Measurements from ENCODE around the gene AREL1. TPM values are rescaled to one million over a fixed set of nuclear protein-coding genes. Genes with fewer than 3 reads are reported as not detected.
A peak's percentile ranks its signal among the peaks of the same experiment; 100 is the strongest.

AREL1 gene
- total RNA-seq, 1 experiment from 2014 or later, result 98.4 TPM

DNA sequence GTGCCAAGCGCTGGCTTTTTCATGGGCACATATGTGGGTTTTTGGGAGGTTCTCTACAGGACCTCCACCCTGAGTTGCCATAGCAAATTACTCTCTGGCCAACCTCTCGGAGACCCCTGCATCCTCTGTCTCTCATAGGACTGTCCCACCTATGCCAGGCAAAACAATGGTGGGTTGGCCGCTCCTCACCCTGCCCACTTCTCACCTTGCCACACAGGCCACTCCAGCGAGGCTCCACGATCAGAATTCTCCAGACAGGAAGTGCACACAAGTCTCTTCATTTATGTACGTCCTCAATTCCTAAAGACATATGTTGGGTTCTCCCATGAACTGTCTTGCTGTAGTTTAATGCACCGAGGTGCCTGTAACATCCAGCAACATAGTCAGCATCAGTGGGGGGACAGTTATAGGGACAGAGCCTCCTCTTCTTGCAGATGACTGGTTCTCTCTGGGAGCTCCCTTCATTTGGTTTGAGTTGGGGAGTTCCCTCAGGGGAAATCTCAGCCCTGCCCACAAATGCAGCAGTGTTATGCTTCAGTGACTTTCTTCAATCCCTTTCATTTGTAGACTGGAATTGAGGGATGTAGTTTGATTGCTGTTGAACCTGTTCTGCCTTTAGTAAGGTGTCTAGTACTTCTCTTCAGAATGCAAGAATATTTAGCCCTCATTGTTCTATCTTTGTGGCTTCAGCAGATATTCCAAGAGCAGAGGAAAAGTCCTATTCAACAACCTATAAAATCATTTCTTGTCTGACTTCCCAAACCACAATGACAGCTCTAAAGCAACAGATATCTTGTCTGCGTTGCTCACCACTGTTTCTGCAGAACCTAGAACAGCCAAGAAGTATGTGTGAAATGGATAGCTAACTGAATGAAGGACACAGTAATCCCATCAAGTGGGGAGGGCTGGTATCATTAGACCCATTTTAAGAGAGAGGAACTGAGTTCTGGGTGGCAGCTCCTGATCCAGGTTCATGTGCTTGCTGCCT, 98.1 kb downstream of the AREL1 start:
- Histone ChIP-seq H3K4me2 (peak overlapping the region; percentile 76), H3K4me3 (peak overlapping the region; percentile 76), H3K36me3 (ENCODE audit: low read depth) (no peaks in the 10 kb centered on the region), H2AFZ (no peak overlapping the region), H3F3A (ENCODE audit: insufficient read depth, low read depth) (peaks cover 76% of the 10 kb centered on the region), H3K4me1 (replicated peaks; ENCODE audit: insufficient read depth) (peaks cover 78% of the 10 kb centered on the region), H4K20me1 (ENCODE audit: insufficient read depth) (no peaks in the 10 kb centered on the region), H3K79me2 (ENCODE audit: low read depth) (peaks cover 48% of the 10 kb centered on the region), H3K9me2 (ENCODE audit: insufficient read depth) (no peaks in the 10 kb centered on the region), H3K9me3 (ENCODE audit: insufficient read depth, low read depth) (no peaks in the 10 kb centered on the region), H3K27ac (peak overlapping the region; percentile 84), H3K27me3 (ENCODE audit: insufficient read depth, low read depth) (no peaks in the 10 kb centered on the region)
- TF ChIP-seq EZH2 (IDR thresholded peaks at IDR 0.05; ENCODE audit: low read depth) (no peak), CTCF (conservative IDR thresholded peaks at IDR 0.05) (no peak)
- POLR2A ChIA-PET (ENCODE audit: unreplicated experiment), result interaction anchor here (0.6 to 0.9 kb wide), 6 partner anchors 23 to 121 kb away, joined by 3 to 5 read pairs (median 4); partner anchors contain the start of genes ISCA2 and NPC2
- intact Hi-C loops (cut with micrococcal nuclease; ENCODE audit: unreplicated experiment), result loop anchor here (1.0 to 5.0 kb wide), 4 partner anchors 41 to 1047 kb away; partner anchors contain the start of genes AREL1, ERG28, FCF1 and TTLL5
- BruUV-seq (replicated peaks), result TSS peak; percentile 27
- CTCF ChIA-PET, result interaction anchor here (1.0 to 1.4 kb wide), 6 partner anchors 24 to 148 kb away, joined by 3 to 8 read pairs (median 4); partner anchors contain the start of gene YLPM1
- peak; percentile 83 to 94 for DNase-seq

GRCh38 chr14:74613211-74613914, 99.5 kb downstream of the AREL1 start:
- no peak for DNase-seq
- Histone ChIP-seq H3K4me2 (peak overlapping the region; percentile 76), H3K27ac (peak overlapping the region; percentile 84), H4K20me1 (ENCODE audit: insufficient read depth) (no peaks in the 10 kb centered on the region), H3K9me3 (ENCODE audit: insufficient read depth, low read depth) (no peaks in the 10 kb centered on the region), H3K27me3 (ENCODE audit: insufficient read depth, low read depth) (no peaks in the 10 kb centered on the region), H3K79me2 (ENCODE audit: low read depth) (peaks cover 48% of the 10 kb centered on the region), H3F3A (ENCODE audit: insufficient read depth, low read depth) (peaks cover 72% of the 10 kb centered on the region), H3K9me2 (ENCODE audit: insufficient read depth) (no peaks in the 10 kb centered on the region), H3K4me1 (replicated peaks; ENCODE audit: insufficient read depth) (peaks cover 72% of the 10 kb centered on the region), H2AFZ (no peak overlapping the region), H3K36me3 (ENCODE audit: low read depth) (no peaks in the 10 kb centered on the region), H3K4me3 (peak overlapping the region; percentile 76; the same call in 1 of the 2 replicates)
- ChIA-PET CTCF (interaction anchor here (0.6 to 5.5 kb wide), 8 partner anchors 9 to 1032 kb away, joined by 3 to 82 read pairs (median 4); no protein-coding TSS in a partner anchor), POLR2A (ENCODE audit: unreplicated experiment) (interaction anchor here (0.5 to 0.7 kb wide), 5 partner anchors 36 to 456 kb away, joined by 3 to 7 read pairs (median 5); partner anchors contain the start of gene ZC2HC1C)
- TF ChIP-seq EZH2 (IDR thresholded peaks at IDR 0.05; ENCODE audit: low read depth) (no peak), CTCF (conservative IDR thresholded peaks at IDR 0.05) (0 out of 2 replicates have a peak, but pooled peaks have one; percentile 10)
- BruUV-seq (replicated peaks), result no TSS peak
- intact Hi-C loops (cut with micrococcal nuclease; ENCODE audit: unreplicated experiment), result loop anchor here (2.0 to 5.0 kb wide), 2 partner anchors 121 to 274 kb away; partner anchors contain the start of genes ISCA2 and NPC2

Data from PC-9 (cell line).